Fibroblast of villous mesenchyme (primary cell): ENCODE data around the gene SNRNP25. TPM values are rescaled to one million over a fixed set of nuclear protein-coding genes. Genes with fewer than 3 reads are reported as not detected.

Experiments
- DNase-seq: peaks from one replicate; pipeline ENCODE4 v3.0.0-alpha.2; 2010; ENCODE audit warnings: low read depth
- H3K4me3 ChIP-seq: 2 replicates; pipeline ENCODE4 v1.5.1; 2011; ENCODE audit warnings: low read depth, mild to moderate bottlenecking, low read length
- total RNA-seq: library from RNA; depleted of rRNA; stranded (reverse); fragments of >200 nt; gene quantifications from 2 replicates; pipeline ENCODE4 v1.2.3, GENCODE V29; 2012
- TF ChIP-seq, protein P1 (sequence below): IDR thresholded peaks from 2 replicates; pipeline ENCODE4 v1.5.1; 2012; ENCODE audit warnings: low read depth, mild to moderate bottlenecking, low read length; ENCODE audit not compliant: insufficient read depth

The SNRNP25 gene
- total RNA-seq, 1 donor: 22.5 TPM

DNA sequence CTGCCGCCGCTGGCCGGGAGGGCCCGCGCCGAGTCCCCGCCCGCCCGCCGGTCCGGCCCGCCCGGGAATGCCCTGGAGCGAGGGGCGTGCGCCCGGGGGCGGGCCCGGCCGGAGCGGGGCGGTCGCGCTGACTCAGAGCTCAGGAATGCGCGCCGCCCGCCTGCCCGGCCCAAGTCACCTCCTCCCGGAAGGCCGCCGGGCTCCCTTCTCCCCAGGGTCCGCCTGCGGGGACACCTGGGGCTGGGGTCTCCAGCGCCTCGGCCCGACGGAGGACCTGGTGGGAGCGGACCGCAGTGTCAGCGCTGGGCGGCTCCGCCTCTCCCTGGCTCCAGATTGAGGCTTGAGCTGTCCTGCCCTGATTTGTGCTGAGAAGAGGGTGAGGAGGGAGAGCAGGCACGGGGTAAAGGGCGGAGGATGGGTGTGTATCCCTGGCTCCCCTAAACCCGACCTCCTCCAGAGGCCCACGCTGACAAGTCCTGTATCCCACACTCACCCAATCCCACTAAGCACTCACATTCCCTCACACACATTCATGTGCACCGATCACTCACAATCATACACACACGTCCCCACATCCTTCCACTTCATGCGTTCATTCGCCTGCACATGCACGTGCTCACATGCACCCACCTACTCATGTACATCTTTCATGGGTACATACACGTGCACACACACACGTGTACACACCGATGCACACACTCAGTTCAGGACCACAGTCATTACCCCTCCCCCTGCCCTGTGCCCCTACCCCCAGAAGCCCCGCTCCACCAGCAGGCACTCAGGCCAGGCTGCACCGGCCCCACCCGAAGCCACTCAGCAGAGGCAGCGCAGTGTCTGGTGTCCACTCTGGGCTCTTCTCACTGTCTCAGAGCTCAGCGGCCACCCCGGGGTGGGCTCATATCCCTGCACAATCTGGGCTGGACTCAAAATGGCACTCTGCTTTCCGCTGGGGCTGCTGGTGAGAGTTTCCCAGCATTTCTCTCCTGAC, 19.2 kb downstream of the SNRNP25 start, which contains the start of gene RHBDF1:
RHBDF1 (minus strand) TSS at position 71 of the 988 bp plus-strand sequence. CDS start 7,616 bp downstream, outside the sequence.
- TF ChIP-seq, protein P1, sequence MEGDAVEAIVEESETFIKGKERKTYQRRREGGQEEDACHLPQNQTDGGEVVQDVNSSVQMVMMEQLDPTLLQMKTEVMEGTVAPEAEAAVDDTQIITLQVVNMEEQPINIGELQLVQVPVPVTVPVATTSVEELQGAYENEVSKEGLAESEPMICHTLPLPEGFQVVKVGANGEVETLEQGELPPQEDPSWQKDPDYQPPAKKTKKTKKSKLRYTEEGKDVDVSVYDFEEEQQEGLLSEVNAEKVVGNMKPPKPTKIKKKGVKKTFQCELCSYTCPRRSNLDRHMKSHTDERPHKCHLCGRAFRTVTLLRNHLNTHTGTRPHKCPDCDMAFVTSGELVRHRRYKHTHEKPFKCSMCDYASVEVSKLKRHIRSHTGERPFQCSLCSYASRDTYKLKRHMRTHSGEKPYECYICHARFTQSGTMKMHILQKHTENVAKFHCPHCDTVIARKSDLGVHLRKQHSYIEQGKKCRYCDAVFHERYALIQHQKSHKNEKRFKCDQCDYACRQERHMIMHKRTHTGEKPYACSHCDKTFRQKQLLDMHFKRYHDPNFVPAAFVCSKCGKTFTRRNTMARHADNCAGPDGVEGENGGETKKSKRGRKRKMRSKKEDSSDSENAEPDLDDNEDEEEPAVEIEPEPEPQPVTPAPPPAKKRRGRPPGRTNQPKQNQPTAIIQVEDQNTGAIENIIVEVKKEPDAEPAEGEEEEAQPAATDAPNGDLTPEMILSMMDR: no peak
- peak within 1 kb of the TSS; percentile 84 for H3K4me3 ChIP-seq
- peak; percentile 62 for DNase-seq

DNA sequence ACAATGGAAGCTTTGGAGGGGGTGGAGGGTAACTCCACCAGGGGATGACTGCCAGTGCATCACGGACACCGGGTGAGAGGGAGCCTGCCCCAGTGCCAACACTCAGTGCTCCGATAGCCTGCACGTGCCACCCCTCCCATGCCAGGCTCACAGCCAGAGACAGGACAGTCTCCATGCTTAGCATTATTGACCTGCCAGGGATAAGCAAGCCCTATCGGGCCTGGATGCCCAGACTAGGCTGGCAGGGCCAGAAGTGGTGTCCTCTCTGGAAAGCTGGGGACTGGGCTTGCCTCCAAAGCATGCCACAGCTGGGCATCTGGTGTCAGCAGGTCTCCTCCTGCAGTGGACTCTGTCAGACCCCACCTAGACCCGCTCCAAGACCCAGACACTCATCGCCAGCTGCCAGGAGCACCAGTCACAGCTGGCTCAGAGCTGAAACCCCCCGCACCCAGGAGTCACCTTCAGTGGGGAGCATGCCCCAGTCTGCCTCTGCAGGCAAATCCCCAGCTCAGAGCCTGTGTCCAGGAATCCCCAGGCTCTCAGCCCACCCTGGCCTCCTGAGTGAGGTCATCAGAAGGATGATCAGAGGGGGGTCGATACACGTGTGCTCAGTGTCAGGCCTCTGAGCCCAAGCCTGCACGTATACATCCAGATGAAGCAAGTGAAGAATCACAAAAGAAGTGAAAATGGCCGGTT, 20.6 kb downstream of the SNRNP25 start:
- DNase-seq: no peak

DNA sequence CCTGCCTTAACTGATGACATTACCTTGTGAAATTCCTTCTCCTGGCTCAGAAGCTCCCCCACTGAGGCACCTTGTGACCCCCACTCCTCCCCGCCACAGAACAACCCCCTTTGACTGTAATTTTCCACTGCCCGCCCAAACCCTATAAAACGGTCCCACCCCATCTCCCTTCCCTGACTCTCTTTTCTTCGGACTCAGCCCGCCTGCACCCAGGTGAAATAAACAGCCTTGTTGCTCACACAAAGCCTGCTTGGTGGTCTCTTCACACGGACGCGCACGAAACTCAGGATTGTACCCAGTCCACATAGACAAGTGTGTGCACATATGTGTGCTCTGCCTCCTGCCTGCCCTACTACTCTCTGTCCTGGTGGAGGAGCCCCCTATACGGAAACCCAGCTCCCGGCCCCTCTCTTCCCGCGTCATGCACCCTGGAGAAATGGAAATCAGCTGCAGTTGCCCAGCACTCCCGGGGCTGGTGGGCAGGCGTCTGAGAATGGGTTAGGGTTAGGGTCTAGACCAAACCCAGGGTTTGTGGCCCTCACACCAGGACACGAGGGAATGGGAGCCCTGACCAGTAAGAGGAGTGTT, 21.2 kb downstream of the SNRNP25 start:
- DNase-seq: no peak
- TF ChIP-seq, protein P1: no peak
- H3K4me3 ChIP-seq: no peak overlapping the region

More for the DNA sequence above, 20.6 kb downstream of the SNRNP25 start:
- TF ChIP-seq, protein P1: no peak
- no peak overlapping the region for H3K4me3 ChIP-seq

DNA sequence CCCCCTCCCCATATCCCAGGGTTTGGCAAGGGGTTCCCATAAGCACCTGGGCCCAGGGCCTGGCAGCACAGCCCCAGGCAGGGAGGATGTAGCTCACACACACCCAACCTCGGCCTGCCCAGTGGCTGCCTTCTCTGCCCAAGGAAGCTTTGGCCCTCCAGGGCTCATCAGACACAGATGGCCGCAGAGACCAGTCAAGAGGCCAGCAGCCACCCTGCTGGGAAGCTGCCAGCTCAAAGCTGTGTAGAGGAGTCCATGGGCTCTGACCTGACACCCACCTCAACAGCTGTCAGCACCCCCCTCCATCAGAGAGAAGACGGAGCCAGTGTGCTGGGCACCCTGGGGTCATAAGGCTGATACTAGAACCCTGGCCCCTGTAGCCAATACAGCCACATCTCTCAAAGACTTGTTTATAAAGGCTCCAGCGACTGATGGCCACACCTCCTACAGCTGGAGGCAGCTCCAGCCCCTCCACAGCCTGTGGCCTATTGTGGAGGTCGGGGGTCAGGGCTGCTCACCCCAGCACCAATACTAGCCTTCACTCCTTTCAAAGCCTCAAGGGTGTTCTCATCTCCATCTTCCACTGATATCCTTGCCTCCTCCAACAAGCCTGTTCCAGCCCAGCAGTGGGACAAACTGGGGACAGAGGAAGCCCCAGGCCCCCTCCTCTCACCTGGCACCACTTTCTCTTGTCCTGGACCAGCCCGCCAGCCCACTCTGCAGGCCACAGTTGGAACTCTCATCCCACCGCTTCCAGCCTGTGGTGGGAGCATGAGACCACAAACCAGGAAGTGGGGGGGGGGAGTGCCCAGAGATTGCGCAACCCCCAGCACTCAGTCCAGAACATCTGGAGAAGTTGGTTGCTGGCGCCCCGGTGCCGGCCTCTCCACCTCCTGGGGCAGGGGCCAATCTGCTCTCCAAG, 22.2 kb downstream of the SNRNP25 start:
- peak overlapping the region; percentile 68 for H3K4me3 ChIP-seq
- DNase-seq: peak; percentile 97
- TF ChIP-seq, protein P1: peak; percentile 62

DNA sequence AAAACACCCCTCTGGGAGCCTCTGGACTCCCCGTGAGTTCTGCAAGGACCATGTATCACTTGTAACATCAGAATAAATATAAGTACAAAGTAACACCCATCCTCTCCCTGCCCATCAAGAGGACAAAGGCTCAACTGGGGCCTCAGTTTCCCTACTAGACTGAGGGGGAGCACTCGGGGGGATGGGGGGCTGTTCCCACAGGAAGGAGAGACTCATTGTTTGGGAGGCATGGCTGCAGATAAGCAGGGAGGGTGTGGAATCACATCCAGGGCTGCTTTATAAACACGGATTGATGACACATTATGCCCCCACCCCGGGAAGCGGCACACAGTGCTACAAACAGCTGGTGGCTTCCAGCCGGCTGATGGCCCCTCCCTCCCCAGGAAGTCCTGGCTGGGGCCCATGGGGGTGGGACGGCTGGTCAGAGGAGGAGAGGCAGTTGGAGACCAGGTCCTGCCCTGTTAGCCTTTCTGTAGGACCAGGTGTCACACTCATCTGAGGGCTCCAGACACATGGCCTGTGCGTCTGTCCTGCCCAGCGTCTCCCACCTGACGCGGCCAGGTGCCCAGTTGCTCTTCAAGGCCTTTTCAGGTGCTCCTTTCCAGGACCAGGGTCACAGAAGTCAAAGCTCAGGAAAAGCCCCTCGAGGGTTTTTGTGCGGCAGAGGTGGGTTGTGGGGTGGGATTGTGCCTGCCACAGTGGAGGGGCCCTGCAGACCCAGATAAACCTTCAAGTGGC, 23.1 kb downstream of the SNRNP25 start:
- peak; percentile 93 for DNase-seq
- peak overlapping the region; percentile 68 for H3K4me3 ChIP-seq
- TF ChIP-seq, protein P1: no peak
